GM23338 (cell line): ENCODE results near the gene RFX3. TPM values are rescaled to one million over a fixed set of nuclear protein-coding genes. Genes with fewer than 3 reads are reported as not detected.

Experiments used
- CREB1 ChIP-seq: fragments of 250-450 bp; sonication (Bioruptor Pico); IDR thresholded peaks from 2 replicates; pipeline ENCODE4 v1.5.0; 2020; ENCODE audit warnings: low read depth, mild to moderate bottlenecking, moderate library complexity
- CTCF ChIP-seq, 2 experiments: fragments of 200-600 bp in 1 of 2; sonication (generic) in 1 of 2; conservative IDR thresholded peaks; 2 replicates each; pipeline versions ENCODE4 v1.5.1 to v1.6.1; 2016 to 2017; ENCODE audit warnings: antibody characterized with exemption in 2 of 2, low read depth in 2 of 2, mild to moderate bottlenecking in 2 of 2, moderate library complexity in 1 of 2
- ETS1 ChIP-seq: IDR thresholded peaks from 2 replicates; pipeline ENCODE4 v1.6.1; 2016; ENCODE audit warnings: antibody characterized with exemption
- JUNB ChIP-seq: IDR thresholded peaks from one replicate; pipeline ENCODE4 v1.6.1; 2016; ENCODE audit warnings: antibody characterized with exemption; ENCODE audit not compliant: unreplicated experiment
- NANOG ChIP-seq: IDR thresholded peaks from 2 replicates; pipeline ENCODE4 v1.6.1; 2016; ENCODE audit warnings: antibody characterized with exemption, borderline replicate concordance
- POLR2AphosphoS5 ChIP-seq: IDR thresholded peaks from 2 replicates; pipeline ENCODE4 v1.6.1; 2016; ENCODE audit warnings: antibody characterized with exemption, low read depth
- ZNF114 ChIP-seq: fragments of 250-450 bp; sonication (Bioruptor Pico); IDR thresholded peaks from 2 replicates; pipeline ENCODE4 v1.5.0; 2020; ENCODE audit warnings: mild to moderate bottlenecking, moderate library complexity
- ZNF462 ChIP-seq: fragments of 250-450 bp; sonication (Bioruptor Pico); IDR thresholded peaks from 2 replicates; pipeline ENCODE4 v1.5.0; 2020; ENCODE audit warnings: mild to moderate bottlenecking, moderate library complexity
- polyA plus RNA-seq: library from polyadenylated mRNA; unstranded; fragments of >200 nt; fragmentation: Nextera tagmentation; extraction: Ambion mirVana; gene quantifications from 2 replicates; pipeline ENCODE4 v1.2.1, GENCODE V29; 2016
- total RNA-seq: library from RNA; depleted of rRNA; stranded (reverse); fragments of >200 nt; shearing (Covaris generic); gene quantifications from 2 replicates; pipeline ENCODE4 v1.2.3, GENCODE V29; 2014

Gene RFX3
- total and polyA plus RNA-seq, 2 experiments from 2014 or later = 9.8 to 22.1 TPM

- TF ChIP-seq ZNF462 (CRISPR knock-in tag) (no peak), NANOG (no peak), JUNB (no peak), ETS1 (no peak), ZNF114 (CRISPR knock-in tag) (no peak), CREB1 (no peak), POLR2AphosphoS5 (no peak), CTCF (conservative IDR thresholded peaks at IDR 0.05; ENCODE audit: low read depth in 2 of 2) (no peak)
Measured at GRCh38 chr9:3256571-3257330, 269.1 kb downstream of the RFX3 start (continued).
